Measurements from ENCODE around the gene COX7A1. TPM values are rescaled to one million over a fixed set of nuclear protein-coding genes. Genes with fewer than 3 reads are reported as not detected.

COX7A1 gene
- total RNA-seq, 1 donor from 2014 or later, result 1.6 TPM

DNA sequence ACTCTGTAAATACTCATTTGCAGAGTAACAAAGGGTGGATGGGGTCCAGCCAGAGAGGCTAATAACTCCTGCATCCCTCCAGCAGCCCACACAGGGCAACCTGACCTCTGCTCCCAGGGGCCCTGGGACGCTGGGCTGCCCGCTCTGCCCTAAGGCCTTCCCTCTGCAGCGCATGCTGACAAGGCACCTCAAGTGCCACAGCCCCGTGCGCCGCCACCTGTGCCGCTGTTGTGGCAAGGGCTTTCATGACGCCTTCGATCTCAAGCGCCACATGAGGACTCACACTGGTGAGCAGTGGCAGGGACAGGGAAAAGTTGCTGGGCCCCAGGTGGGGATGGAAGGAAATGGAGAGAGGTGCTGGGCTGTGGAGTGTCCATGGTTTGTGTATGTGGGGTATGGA is 39.6 kb downstream of the COX7A1 start:
- peaks cover 12% of the 10 kb centered on the region for H3K36me3 ChIP-seq (ENCODE audit: control insufficient read depth, insufficient read depth, low read length)
- TF ChIP-seq, protein P1, sequence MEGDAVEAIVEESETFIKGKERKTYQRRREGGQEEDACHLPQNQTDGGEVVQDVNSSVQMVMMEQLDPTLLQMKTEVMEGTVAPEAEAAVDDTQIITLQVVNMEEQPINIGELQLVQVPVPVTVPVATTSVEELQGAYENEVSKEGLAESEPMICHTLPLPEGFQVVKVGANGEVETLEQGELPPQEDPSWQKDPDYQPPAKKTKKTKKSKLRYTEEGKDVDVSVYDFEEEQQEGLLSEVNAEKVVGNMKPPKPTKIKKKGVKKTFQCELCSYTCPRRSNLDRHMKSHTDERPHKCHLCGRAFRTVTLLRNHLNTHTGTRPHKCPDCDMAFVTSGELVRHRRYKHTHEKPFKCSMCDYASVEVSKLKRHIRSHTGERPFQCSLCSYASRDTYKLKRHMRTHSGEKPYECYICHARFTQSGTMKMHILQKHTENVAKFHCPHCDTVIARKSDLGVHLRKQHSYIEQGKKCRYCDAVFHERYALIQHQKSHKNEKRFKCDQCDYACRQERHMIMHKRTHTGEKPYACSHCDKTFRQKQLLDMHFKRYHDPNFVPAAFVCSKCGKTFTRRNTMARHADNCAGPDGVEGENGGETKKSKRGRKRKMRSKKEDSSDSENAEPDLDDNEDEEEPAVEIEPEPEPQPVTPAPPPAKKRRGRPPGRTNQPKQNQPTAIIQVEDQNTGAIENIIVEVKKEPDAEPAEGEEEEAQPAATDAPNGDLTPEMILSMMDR (IDR thresholded peaks at IDR 0.05; ENCODE audit: insufficient read depth, low read length, severe bottlenecking), result no peak
- no peaks in the 10 kb centered on the region for H3K27me3 ChIP-seq (ENCODE audit: control insufficient read depth, insufficient read depth, low read length)
- no peak overlapping the region for H3K4me3 ChIP-seq (ENCODE audit: low read depth, low read length)
- FAIRE-seq (no peak), DNase-seq (ENCODE audit: low read depth) (no peak)

DNA sequence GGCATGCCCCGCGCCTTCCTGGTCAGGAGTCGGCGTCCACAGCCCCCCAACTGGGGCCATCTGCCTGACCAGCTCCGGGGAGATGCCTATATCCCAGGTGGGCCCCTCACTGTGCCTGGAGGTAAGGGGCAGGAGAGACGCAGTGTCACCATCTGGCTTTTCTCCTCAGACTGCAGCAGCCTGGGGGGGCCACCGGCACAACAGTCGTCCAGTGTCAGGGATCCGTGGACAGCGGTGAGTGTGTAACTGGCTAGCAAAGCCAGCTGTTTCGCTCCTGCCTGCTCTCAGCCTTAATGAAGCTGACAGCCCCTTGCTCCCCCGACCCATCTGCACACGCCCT is 41.1 kb downstream of the COX7A1 start:
- H3K4me3 ChIP-seq (ENCODE audit: low read depth, low read length), result no peak overlapping the region
- peaks cover 13% of the 10 kb centered on the region for H3K36me3 ChIP-seq (ENCODE audit: control insufficient read depth, insufficient read depth, low read length)
- FAIRE-seq (no peak), DNase-seq (ENCODE audit: low read depth) (no peak)
- H3K27me3 ChIP-seq (ENCODE audit: control insufficient read depth, insufficient read depth, low read length), result no peaks in the 10 kb centered on the region
- TF ChIP-seq, protein P1 (IDR thresholded peaks at IDR 0.05; ENCODE audit: insufficient read depth, low read length, severe bottlenecking), result no peak

DNA sequence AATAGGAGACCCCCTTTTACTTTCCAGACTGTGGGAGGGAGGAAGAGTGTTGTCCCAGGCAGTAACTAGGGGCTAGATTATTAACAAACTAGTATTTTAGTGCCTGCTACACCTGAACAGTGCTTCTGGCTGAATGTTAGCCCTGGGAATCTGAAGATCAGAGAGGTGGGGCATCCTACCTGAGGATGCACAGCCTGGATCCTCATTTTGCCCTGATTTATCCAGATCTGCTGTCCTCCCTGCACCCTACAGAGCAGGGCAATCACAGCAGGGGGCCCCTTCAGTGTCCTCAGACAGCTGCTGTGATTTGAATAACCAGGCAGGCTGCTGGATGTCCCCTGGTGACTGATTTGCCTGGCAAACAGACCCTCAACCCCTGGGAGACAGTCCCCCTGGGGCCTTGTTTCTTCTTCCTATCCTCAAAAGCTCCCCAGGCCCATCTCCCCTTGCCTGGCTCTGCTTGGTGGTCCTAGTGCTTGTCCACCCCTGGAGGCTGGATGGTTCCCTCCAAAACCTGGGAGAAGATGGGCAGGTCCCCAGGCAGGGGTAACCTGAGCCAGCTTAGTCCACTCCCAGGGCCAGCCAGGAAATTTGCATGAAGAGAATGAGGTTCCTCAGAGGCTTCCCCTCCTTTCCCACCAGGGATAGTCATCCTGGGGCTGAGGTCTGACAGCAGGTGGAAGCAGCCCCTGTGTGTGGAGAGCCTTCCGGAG is 41.6 kb downstream of the COX7A1 start, which contains the start of gene OVOL3:
Gene OVOL3, plus strand, starts transcription at position 657 of the 713 bp plus-strand sequence. CDS start 60 bp downstream, outside the sequence.
- no peak for FAIRE-seq
- Histone ChIP-seq H3K36me3 (ENCODE audit: control insufficient read depth, insufficient read depth, low read length) (peaks cover 13% of the 10 kb centered on the region), H3K27me3 (ENCODE audit: control insufficient read depth, insufficient read depth, low read length) (no peaks in the 10 kb centered on the region), H3K4me3 (ENCODE audit: low read depth, low read length) (no peak within 1 kb of the TSS)
- no peak for DNase-seq (ENCODE audit: low read depth)
- TF ChIP-seq, protein P1 (IDR thresholded peaks at IDR 0.05; ENCODE audit: insufficient read depth, low read length, severe bottlenecking), result no peak

DNA sequence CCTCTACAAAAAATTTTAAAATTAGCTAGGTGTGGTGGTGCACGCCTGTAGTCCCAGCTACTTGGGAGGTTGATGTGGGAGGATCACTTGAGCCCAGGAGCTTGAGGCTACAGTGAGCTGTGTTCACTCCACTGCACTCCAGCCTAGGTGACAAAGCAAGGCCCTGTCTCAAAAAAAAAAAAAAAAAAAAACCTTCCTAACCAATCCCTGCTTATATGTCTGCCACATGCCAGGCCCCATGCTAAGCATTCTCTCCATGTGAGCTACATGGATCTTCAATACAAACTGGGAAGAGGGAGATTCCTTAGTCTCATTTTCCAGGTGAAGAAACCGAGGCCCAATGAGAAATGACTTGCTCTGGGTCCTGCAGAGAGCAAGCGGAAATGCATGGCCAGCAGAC is 43.6 kb downstream of the COX7A1 start:
- Histone ChIP-seq H3K27me3 (ENCODE audit: control insufficient read depth, insufficient read depth, low read length) (no peaks in the 10 kb centered on the region), H3K36me3 (ENCODE audit: control insufficient read depth, insufficient read depth, low read length) (peaks cover 17% of the 10 kb centered on the region), H3K4me3 (ENCODE audit: low read depth, low read length) (no peak overlapping the region)
- TF ChIP-seq, protein P1 (IDR thresholded peaks at IDR 0.05; ENCODE audit: insufficient read depth, low read length, severe bottlenecking), result no peak
- no peak for DNase-seq (ENCODE audit: low read depth)
- no peak for FAIRE-seq

DNA sequence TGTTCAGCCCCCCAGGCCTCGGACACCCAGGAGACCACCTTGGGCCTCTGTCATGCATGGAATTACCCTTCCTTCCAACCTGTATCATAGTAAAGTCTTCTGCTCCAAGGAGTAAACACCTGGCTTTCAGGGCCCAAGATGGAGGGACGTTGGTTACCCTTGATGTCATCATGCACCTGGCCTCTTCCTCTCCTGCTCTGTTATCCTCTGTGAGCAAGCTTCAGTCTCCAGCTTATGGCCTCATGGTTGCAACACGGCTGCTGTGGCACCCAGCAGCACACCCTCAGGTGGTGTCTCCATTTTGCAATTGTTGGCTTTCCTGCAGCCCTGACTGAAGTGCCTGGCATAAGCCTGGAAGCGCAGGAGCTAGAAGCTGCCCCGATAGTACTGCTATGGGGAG is 45.3 kb downstream of the COX7A1 start:
- Histone ChIP-seq H3K36me3 (ENCODE audit: control insufficient read depth, insufficient read depth, low read length) (peaks cover 9% of the 10 kb centered on the region), H3K4me3 (ENCODE audit: low read depth, low read length) (no peak overlapping the region), H3K27me3 (ENCODE audit: control insufficient read depth, insufficient read depth, low read length) (no peaks in the 10 kb centered on the region)
- DNase-seq (ENCODE audit: low read depth), result no peak
- no peak for FAIRE-seq
- TF ChIP-seq, protein P1 (IDR thresholded peaks at IDR 0.05; ENCODE audit: insufficient read depth, low read length, severe bottlenecking), result no peak

DNA sequence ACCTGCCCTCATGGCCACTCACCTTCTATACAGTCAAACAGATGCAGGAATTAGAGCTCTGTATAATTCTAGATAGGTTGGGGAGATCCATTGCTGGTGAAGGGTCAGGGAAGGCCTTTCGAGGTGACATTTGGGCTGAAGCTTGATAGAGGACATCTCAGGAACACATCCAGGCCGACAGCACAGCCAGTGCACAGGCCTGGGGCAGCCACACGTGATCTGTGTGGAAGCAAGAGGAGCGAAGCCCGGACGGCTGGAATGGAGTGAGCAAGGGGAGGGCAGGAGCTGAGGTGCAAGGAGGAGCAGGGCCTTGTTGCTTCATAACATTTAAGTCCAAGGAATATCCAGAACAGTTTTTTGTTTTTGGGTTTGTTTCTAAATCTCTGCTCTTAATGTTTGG is 45.8 kb downstream of the COX7A1 start:
- no peak for FAIRE-seq
- no peak for DNase-seq (ENCODE audit: low read depth)
- H3K36me3 ChIP-seq (ENCODE audit: control insufficient read depth, insufficient read depth, low read length), result peaks cover 9% of the 10 kb centered on the region

More for the DNA sequence above, 45.8 kb downstream of the COX7A1 start:
- H3K27me3 ChIP-seq (ENCODE audit: control insufficient read depth, insufficient read depth, low read length), result no peaks in the 10 kb centered on the region
- TF ChIP-seq, protein P1 (IDR thresholded peaks at IDR 0.05; ENCODE audit: insufficient read depth, low read length, severe bottlenecking), result no peak
- no peak overlapping the region for H3K4me3 ChIP-seq (ENCODE audit: low read depth, low read length)
